HG03565 (cell line): ENCODE measurements around the gene LRRC74A.

Experiments
- ATAC-seq: cut with Tn5 transposase; IDR thresholded peaks from one replicate; pipeline ENCODE4 v1.9.1; 2021; ENCODE audit warnings: mild to moderate bottlenecking, moderate library complexity; ENCODE audit not compliant: unreplicated experiment

The LRRC74A gene

GRCh38 chr14:76826122-76826521 is at the start of gene LRRC74A:
LRRC74A (plus strand) TSS chr14:76826408; CDS start chr14:76826698, 290 bp downstream.
- no peak for ATAC-seq

- ATAC-seq: no peak
Observed at GRCh38 chr14:76776428-76777251, 49.6 kb upstream of the LRRC74A start.

GRCh38 chr14:76777721-76778120 is 48.5 kb upstream of the LRRC74A start:
- ATAC-seq: no peak

- no peak for ATAC-seq
Observed at GRCh38 chr14:76778546-76779215, 47.5 kb upstream of the LRRC74A start.

GRCh38 chr14:76779221-76780057 is 46.8 kb upstream of the LRRC74A start:
- ATAC-seq: no peak

- no peak for ATAC-seq
Observed at GRCh38 chr14:76780058-76780345, 46.2 kb upstream of the LRRC74A start.

- no peak for ATAC-seq
Observed at GRCh38 chr14:76780360-76780759, 45.8 kb upstream of the LRRC74A start.

- no peak for ATAC-seq
Observed at GRCh38 chr14:76780875-76781647, 45.1 kb upstream of the LRRC74A start.

GRCh38 chr14:76781648-76782051 is 44.6 kb upstream of the LRRC74A start:
- no peak for ATAC-seq

- no peak for ATAC-seq
Observed at GRCh38 chr14:76782115-76782884, 43.9 kb upstream of the LRRC74A start.

- no peak for ATAC-seq
Observed at GRCh38 chr14:76782885-76783566, 43.2 kb upstream of the LRRC74A start.

GRCh38 chr14:76784266-76784874 is 41.8 kb upstream of the LRRC74A start:
- peak; percentile 15 for ATAC-seq

GRCh38 chr14:76784881-76785280 is 41.3 kb upstream of the LRRC74A start:
- ATAC-seq: peak; percentile 43

GRCh38 chr14:76786601-76787000 is 39.6 kb upstream of the LRRC74A start:
- ATAC-seq: no peak

GRCh38 chr14:76792422-76792821 is 33.8 kb upstream of the LRRC74A start:
- no peak for ATAC-seq

- no peak for ATAC-seq
Observed at GRCh38 chr14:76793324-76793723, 32.9 kb upstream of the LRRC74A start.

- ATAC-seq: no peak
Observed at GRCh38 chr14:76793956-76794355, 32.3 kb upstream of the LRRC74A start.

- no peak for ATAC-seq
Observed at GRCh38 chr14:76806446-76806845, 19.8 kb upstream of the LRRC74A start.

- ATAC-seq: no peak
Observed at GRCh38 chr14:76808011-76808410, 18.2 kb upstream of the LRRC74A start.
